HUES64 (cell line): Measurements from ENCODE around the gene FHIT.

Experiments
- H3K27ac ChIP-seq: 2 replicates; pipeline ENCODE4 v1.7.0; 2013; ENCODE audit warnings: low read depth, low read length, inconsistent platforms
- H3K27me3 ChIP-seq: 2 replicates; pipeline ENCODE4 v1.6.1; 2013; ENCODE audit warnings: mild to moderate bottlenecking, low read length; ENCODE audit not compliant: insufficient read depth
- H3K36me3 ChIP-seq: 2 replicates; pipeline ENCODE4 v1.6.1; 2013; ENCODE audit warnings: mild to moderate bottlenecking, low read length; ENCODE audit not compliant: insufficient read depth
- H3K4me1 ChIP-seq: 2 replicates; pipeline ENCODE4 v1.6.1; 2013; ENCODE audit warnings: mild to moderate bottlenecking, low read length, moderate library complexity; ENCODE audit not compliant: insufficient read depth
- H3K4me3 ChIP-seq: 2 replicates; pipeline ENCODE4 v1.5.1; 2013; ENCODE audit warnings: mild to moderate bottlenecking, low read length, moderate library complexity
- H3K9ac ChIP-seq: 2 replicates; pipeline ENCODE4 v1.6.1; 2013; ENCODE audit warnings: mild to moderate bottlenecking, low read depth, low read length
- H3K9me3 ChIP-seq: 2 replicates; pipeline ENCODE4 v1.6.1; 2013; ENCODE audit warnings: low read depth, low read length; ENCODE audit not compliant: insufficient read depth
- WGBS: fragments of 150-250, 120-280 bp; methylation state at CpG from one replicate; pipeline ENCODE4 v1.1.7; 2013; ENCODE audit warnings: missing lambda C conversion rate; 5-methylcytosine and 5-hydroxymethylcytosine counted together

FHIT gene

DNA sequence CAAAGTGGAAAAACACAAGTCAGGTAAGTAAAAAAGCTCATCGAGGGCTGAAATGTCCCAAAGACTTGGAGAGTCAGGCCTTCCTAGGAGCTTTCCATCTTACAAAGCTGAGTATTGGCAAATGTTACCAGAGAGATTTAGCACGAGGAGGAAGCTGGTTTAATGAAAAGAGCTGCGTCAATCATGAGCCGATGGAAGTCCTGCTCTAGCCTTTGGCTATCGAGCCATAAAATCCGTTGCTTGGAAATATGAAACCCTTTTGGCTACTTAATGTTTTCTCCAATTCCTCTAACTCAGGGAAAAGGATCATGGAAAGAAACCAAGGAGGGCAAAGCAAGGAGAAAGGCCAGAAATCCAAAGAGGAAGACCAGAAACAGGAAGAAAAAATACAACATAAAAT lies 1074.6 kb downstream of the FHIT start:
- Histone ChIP-seq H3K27me3 (no peaks in the 10 kb centered on the region), H3K4me1 (no peaks in the 10 kb centered on the region), H3K9ac (no peak overlapping the region), H3K9me3 (no peaks in the 10 kb centered on the region), H3K36me3 (no peaks in the 10 kb centered on the region), H3K27ac (no peak overlapping the region), H3K4me3 (no peak overlapping the region)
- 96% methylated on average over 6 of the region's 6 CpGs for WGBS

GRCh38 chr3:60175680-60176079 lies 1075.6 kb downstream of the FHIT start:
- H3K27ac ChIP-seq = no peak overlapping the region
- 83% methylated on average over 3 of the region's 3 CpGs for WGBS
- no peak overlapping the region for H3K9ac ChIP-seq

DNA sequence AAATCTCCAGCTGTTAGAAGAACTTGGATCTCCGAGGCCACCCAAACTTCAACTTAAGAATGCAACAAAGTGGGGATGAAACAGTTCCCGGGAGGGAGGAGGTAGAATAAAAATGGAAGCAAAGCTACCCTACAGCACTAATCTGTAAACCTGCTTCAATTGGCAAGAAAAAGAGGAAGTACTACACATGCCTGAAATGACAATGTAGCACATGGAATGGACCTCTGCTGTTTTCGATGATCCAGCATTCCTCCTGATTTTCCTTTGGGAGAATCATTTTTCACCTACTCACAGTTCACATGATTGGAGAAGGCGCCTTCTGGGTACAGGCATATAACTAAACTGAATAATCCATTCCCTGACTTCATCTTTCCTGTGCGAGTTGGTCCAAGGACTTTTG lies 1081.5 kb downstream of the FHIT start:
- H3K9me3 ChIP-seq = no peaks in the 10 kb centered on the region
- H3K36me3 ChIP-seq = no peaks in the 10 kb centered on the region
- H3K27ac ChIP-seq = no peak overlapping the region
- 0 out of 2 replicates have a peak, but pooled peaks cover 3% of the 10 kb centered on the region for H3K4me1 ChIP-seq
- no peak overlapping the region for H3K9ac ChIP-seq
- H3K27me3 ChIP-seq = no peaks in the 10 kb centered on the region
- WGBS = 88% methylated on average over 4 of the region's 5 CpGs
- H3K4me3 ChIP-seq = no peak overlapping the region

More at GRCh38 chr3:60175680-60176079, 1075.6 kb downstream of the FHIT start:
- no peaks in the 10 kb centered on the region for H3K36me3 ChIP-seq
- H3K27me3 ChIP-seq = no peaks in the 10 kb centered on the region
- no peaks in the 10 kb centered on the region for H3K9me3 ChIP-seq
- H3K4me3 ChIP-seq = no peak overlapping the region
- H3K4me1 ChIP-seq = no peaks in the 10 kb centered on the region

DNA sequence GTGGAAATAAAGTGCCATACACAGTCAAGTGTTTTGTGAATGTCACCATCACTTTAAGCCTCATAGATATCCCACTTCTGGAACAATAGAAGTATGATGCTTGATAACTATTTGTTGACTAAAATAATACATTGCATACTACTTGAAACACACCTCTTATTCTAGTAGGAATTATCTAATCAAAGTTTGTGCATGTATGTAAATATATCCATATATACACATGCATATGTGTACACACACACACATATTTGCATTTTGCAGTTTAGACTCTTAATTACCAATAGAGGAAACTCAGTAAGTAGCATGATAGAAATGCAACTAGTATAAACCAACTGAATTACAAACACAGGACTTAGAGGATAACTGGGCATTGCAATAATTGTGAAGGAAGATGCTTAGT lies 1084.1 kb downstream of the FHIT start:
- no peaks in the 10 kb centered on the region for H3K9me3 ChIP-seq
- H3K36me3 ChIP-seq = no peaks in the 10 kb centered on the region
- H3K9ac ChIP-seq = no peak overlapping the region
- no peaks in the 10 kb centered on the region for H3K27me3 ChIP-seq
- 0 out of 2 replicates have a peak, but pooled peaks cover 3% of the 10 kb centered on the region for H3K4me1 ChIP-seq
- H3K4me3 ChIP-seq = no peak overlapping the region
- no peak overlapping the region for H3K27ac ChIP-seq

GRCh38 chr3:60160822-60161748 lies 1090.2 kb downstream of the FHIT start:
- no peaks in the 10 kb centered on the region for H3K9me3 ChIP-seq
- H3K4me3 ChIP-seq = no peak overlapping the region
- H3K36me3 ChIP-seq = no peaks in the 10 kb centered on the region
- no peak overlapping the region for H3K9ac ChIP-seq
- no peak overlapping the region for H3K27ac ChIP-seq
- 95% methylated on average over 9 of the region's 11 CpGs for WGBS
- no peaks in the 10 kb centered on the region for H3K27me3 ChIP-seq
- no peaks in the 10 kb centered on the region for H3K4me1 ChIP-seq

GRCh38 chr3:60160111-60160821 lies 1091.0 kb downstream of the FHIT start:
- Histone ChIP-seq H3K36me3 (no peaks in the 10 kb centered on the region), H3K4me1 (no peaks in the 10 kb centered on the region)
- 97% methylated on average over 4 of the region's 4 CpGs for WGBS

DNA sequence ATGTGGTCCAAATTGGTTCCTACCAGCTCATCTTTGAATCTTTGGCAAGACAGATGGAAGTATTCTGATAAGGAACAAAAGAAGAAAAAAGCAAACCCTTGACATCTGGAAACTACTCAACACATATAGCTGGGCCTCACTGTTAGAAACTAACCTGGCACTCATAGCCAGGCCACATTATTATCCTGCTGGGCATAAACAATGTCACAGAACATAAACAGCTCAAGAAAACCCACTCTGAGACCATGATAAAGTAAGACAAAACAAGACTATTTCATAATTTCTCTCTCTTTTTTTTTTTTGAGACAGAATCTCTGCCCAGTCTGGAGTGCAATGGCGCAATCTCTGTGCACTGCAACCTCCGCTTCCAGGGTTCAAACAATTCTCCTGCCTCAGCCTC lies 1093.2 kb downstream of the FHIT start:
- Histone ChIP-seq H3K9me3 (no peaks in the 10 kb centered on the region), H3K4me1 (no peaks in the 10 kb centered on the region), H3K36me3 (no peaks in the 10 kb centered on the region), H3K4me3 (no peak overlapping the region), H3K9ac (no peak overlapping the region), H3K27ac (no peak overlapping the region), H3K27me3 (no peaks in the 10 kb centered on the region)
- WGBS = 100% methylated on average over 2 of the region's 2 CpGs

More at GRCh38 chr3:60160111-60160821, 1091.0 kb downstream of the FHIT start:
- Histone ChIP-seq H3K4me3 (no peak overlapping the region), H3K27ac (no peak overlapping the region), H3K9me3 (no peaks in the 10 kb centered on the region), H3K27me3 (no peaks in the 10 kb centered on the region), H3K9ac (no peak overlapping the region)

- no peak overlapping the region for H3K4me3 ChIP-seq
- H3K9ac ChIP-seq = no peak overlapping the region
- 96% methylated on average over 4 of the region's 4 CpGs for WGBS
- no peaks in the 10 kb centered on the region for H3K36me3 ChIP-seq
- H3K9me3 ChIP-seq = no peaks in the 10 kb centered on the region
- no peaks in the 10 kb centered on the region for H3K27me3 ChIP-seq
- no peak overlapping the region for H3K27ac ChIP-seq
- H3K4me1 ChIP-seq = no peaks in the 10 kb centered on the region
Observed at GRCh38 chr3:60154011-60154410, 1097.2 kb downstream of the FHIT start.

DNA sequence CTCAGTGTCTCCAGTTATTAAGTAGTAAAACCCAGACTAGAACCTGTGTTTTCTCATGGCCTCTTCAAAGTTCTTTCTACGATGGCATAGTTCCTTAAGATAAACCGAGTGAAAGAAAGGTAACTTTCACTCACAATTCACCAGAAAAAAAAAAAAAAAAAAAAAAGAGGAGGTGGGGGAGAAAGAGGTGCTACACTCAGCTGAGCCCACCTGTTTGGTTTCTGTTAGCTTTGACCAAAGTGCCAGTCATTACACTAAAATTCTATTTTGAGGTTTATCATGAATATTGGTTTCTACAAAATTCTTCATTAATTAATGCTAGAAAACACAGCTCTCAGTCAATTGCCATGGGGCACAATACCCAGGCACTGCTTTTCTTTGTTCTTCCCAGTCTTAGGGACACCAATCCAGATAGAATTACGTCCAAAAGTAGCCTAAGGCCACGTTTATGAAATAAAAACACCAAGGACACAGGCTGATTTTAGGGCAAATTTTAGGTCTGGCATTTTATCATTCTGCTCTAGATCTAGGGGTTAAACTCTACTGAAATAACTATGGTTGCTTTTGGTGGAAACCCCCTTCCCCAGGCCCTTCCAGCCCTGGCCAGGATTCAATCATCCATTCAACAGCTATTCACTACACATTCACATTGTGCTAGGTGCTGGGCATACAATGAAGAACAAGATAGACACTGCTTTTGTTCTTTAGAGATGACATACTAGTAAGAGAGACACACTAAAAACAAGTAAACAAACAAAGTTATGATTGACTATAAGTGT lies 1097.8 kb downstream of the FHIT start:
- Histone ChIP-seq H3K9me3 (no peaks in the 10 kb centered on the region), H3K27me3 (no peaks in the 10 kb centered on the region), H3K4me1 (no peaks in the 10 kb centered on the region), H3K27ac (no peak overlapping the region), H3K4me3 (no peak overlapping the region), H3K36me3 (no peaks in the 10 kb centered on the region), H3K9ac (no peak overlapping the region)
- WGBS = 84% methylated on average over 4 of the region's 4 CpGs

- no peak overlapping the region for H3K27ac ChIP-seq
- 96% methylated on average over 3 of the region's 3 CpGs for WGBS
- H3K4me3 ChIP-seq = no peak overlapping the region
- no peaks in the 10 kb centered on the region for H3K36me3 ChIP-seq
- H3K9ac ChIP-seq = no peak overlapping the region
- H3K9me3 ChIP-seq = no peaks in the 10 kb centered on the region
- peaks cover 14% of the 10 kb centered on the region; the same call in 1 of the 2 replicates for H3K4me1 ChIP-seq
- H3K27me3 ChIP-seq = no peaks in the 10 kb centered on the region
Observed at GRCh38 chr3:60149501-60149900, 1101.8 kb downstream of the FHIT start.
